HL-60 (cell line): ENCODE results near the gene MUC20.
"Not testable (repeated sequence)": the region's sequence is repeated elsewhere in the genome, so short reads cannot be mapped to it uniquely, and the experiment has no call there.

Experiments used
- GABPA ChIP-seq: IDR thresholded peaks from 2 replicates; pipeline ENCODE4 v1.6.1; 2012; ENCODE audit warnings: low read depth
- POLR2AphosphoS5 ChIP-seq: IDR thresholded peaks from 2 replicates; pipeline ENCODE4 v1.6.1; 2012; ENCODE audit warnings: low read depth
- SPI1 ChIP-seq: IDR thresholded peaks from 2 replicates; pipeline ENCODE4 v1.6.1; 2012; ENCODE audit warnings: low read depth, mild to moderate bottlenecking, borderline replicate concordance
- TF ChIP-seq, protein P1 (sequence below): IDR thresholded peaks from one replicate; pipeline ENCODE4 v1.5.1; 2011; ENCODE audit warnings: low read length, control low read depth, inconsistent platforms; ENCODE audit not compliant: insufficient read depth
- TF ChIP-seq, protein P2 (sequence below): IDR thresholded peaks from 2 replicates; pipeline ENCODE4 v1.6.1; 2012; ENCODE audit warnings: low read depth; ENCODE audit not compliant: insufficient replicate concordance

DNA sequence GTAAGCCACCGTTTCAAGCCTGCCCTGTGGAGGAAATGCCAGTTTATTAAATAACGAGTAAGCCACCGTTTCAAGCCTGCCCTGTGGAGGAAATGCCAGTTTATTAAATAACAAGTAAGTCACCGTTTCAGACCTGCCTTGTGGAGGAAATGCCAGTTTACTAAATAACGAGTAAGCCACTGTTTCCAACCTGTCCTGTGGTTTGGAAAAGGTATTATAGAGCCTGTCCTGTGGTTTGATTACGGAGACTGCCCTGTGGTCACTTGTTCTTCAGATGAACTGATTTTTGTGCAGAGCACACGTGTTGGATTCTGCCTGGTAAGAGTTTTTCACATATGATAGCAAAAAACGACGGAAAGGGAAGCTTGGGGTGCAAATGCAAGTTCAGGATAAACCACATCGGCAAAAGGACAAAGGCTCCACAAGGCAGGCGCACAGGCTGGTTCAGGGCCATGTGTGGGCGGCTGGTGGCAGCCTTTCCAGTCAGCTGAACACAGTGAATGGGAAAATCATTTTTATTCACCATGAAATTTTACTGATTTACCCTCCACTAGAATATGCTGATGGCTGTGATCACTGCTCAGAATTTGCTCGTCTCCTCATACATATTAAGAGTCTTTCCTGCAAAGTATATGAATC is 38.6 kb upstream of the MUC20 start:
- TF ChIP-seq, protein P1, sequence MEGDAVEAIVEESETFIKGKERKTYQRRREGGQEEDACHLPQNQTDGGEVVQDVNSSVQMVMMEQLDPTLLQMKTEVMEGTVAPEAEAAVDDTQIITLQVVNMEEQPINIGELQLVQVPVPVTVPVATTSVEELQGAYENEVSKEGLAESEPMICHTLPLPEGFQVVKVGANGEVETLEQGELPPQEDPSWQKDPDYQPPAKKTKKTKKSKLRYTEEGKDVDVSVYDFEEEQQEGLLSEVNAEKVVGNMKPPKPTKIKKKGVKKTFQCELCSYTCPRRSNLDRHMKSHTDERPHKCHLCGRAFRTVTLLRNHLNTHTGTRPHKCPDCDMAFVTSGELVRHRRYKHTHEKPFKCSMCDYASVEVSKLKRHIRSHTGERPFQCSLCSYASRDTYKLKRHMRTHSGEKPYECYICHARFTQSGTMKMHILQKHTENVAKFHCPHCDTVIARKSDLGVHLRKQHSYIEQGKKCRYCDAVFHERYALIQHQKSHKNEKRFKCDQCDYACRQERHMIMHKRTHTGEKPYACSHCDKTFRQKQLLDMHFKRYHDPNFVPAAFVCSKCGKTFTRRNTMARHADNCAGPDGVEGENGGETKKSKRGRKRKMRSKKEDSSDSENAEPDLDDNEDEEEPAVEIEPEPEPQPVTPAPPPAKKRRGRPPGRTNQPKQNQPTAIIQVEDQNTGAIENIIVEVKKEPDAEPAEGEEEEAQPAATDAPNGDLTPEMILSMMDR = not testable (repeated sequence)
- TF ChIP-seq, protein P2, sequence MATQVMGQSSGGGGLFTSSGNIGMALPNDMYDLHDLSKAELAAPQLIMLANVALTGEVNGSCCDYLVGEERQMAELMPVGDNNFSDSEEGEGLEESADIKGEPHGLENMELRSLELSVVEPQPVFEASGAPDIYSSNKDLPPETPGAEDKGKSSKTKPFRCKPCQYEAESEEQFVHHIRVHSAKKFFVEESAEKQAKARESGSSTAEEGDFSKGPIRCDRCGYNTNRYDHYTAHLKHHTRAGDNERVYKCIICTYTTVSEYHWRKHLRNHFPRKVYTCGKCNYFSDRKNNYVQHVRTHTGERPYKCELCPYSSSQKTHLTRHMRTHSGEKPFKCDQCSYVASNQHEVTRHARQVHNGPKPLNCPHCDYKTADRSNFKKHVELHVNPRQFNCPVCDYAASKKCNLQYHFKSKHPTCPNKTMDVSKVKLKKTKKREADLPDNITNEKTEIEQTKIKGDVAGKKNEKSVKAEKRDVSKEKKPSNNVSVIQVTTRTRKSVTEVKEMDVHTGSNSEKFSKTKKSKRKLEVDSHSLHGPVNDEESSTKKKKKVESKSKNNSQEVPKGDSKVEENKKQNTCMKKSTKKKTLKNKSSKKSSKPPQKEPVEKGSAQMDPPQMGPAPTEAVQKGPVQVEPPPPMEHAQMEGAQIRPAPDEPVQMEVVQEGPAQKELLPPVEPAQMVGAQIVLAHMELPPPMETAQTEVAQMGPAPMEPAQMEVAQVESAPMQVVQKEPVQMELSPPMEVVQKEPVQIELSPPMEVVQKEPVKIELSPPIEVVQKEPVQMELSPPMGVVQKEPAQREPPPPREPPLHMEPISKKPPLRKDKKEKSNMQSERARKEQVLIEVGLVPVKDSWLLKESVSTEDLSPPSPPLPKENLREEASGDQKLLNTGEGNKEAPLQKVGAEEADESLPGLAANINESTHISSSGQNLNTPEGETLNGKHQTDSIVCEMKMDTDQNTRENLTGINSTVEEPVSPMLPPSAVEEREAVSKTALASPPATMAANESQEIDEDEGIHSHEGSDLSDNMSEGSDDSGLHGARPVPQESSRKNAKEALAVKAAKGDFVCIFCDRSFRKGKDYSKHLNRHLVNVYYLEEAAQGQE = not testable (repeated sequence)
- TF ChIP-seq POLR2AphosphoS5, SPI1, GABPA: not testable (repeated sequence)
